Measurements from ENCODE around the gene ANKRD23.
"Not testable (repeated sequence)": the region's sequence is repeated elsewhere in the genome, so short reads cannot be mapped to it uniquely, and the experiment has no call there.

Gene ANKRD23

DNA sequence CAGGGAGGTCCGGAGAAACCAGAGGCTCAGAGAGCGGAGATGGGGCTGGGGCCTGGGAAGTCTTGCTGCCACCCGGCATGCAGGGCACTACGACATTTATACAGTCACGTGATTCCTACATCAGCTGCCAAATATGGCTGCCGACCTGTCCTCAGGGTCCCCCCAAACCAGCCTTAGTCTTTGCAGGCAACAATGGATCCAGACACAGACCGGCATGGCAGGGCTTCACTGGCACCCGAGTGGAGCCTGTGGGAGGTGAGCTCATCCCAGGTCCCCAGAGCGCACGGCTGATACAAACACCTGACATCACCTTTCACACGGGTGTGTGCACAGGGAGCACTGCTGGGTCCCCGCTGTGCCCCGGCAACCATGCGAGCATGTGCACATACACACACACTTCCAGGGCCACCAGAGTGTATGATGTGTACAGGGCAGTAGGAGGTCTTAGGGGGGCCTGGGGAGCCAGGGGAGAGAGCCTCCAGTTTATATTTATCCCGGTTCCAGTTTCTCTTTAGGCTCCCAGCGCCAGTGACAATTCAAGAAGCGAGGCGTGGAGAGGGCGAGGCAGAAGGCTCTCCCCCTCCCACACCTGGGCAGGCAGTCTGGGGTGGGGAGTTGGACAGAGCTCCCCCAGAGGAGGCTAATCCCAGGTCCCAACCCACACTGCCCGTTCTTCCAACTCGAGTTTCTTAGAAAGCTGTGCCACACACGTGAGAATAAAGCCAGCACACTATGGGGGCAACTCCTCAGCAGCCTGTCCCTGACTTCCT is 23.4 kb upstream of the ANKRD23 start:
- no peak for DNase-seq (ENCODE audit: low read depth)
- no peak overlapping the region for H3K4me3 ChIP-seq (ENCODE audit: low read depth, low read length)
- TF ChIP-seq, protein P1, sequence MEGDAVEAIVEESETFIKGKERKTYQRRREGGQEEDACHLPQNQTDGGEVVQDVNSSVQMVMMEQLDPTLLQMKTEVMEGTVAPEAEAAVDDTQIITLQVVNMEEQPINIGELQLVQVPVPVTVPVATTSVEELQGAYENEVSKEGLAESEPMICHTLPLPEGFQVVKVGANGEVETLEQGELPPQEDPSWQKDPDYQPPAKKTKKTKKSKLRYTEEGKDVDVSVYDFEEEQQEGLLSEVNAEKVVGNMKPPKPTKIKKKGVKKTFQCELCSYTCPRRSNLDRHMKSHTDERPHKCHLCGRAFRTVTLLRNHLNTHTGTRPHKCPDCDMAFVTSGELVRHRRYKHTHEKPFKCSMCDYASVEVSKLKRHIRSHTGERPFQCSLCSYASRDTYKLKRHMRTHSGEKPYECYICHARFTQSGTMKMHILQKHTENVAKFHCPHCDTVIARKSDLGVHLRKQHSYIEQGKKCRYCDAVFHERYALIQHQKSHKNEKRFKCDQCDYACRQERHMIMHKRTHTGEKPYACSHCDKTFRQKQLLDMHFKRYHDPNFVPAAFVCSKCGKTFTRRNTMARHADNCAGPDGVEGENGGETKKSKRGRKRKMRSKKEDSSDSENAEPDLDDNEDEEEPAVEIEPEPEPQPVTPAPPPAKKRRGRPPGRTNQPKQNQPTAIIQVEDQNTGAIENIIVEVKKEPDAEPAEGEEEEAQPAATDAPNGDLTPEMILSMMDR (IDR thresholded peaks at IDR 0.05; ENCODE audit: control insufficient read depth, extremely low read depth, insufficient read depth): no peak

DNA sequence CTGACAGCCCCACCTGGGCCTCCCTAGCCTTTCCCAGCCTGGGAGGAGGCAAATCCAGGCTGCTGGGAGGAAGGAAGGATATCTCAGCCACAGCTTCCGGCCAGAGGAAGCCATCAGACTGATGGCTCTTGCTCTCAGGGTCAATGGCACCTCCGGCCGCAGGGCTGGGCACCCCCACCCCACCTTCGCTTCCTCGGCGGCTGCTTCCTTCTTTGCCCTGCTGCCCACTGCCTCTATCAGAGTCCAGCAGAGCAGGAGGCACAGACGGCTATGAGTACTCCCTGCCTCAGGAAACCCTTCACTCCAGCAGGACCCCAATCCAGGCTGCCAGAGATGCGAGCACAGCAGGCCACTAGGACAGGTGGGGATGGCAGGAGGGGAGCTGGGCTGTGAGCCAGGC is 22.8 kb upstream of the ANKRD23 start:
- no peak for DNase-seq (ENCODE audit: low read depth)
- TF ChIP-seq, protein P1 (IDR thresholded peaks at IDR 0.05; ENCODE audit: control insufficient read depth, extremely low read depth, insufficient read depth): no peak
- no peak overlapping the region for H3K4me3 ChIP-seq (ENCODE audit: low read depth, low read length)

- no peak overlapping the region for H3K4me3 ChIP-seq (ENCODE audit: low read depth, low read length)
- no peak for DNase-seq (ENCODE audit: low read depth)
- TF ChIP-seq, protein P1 (IDR thresholded peaks at IDR 0.05; ENCODE audit: control insufficient read depth, extremely low read depth, insufficient read depth): no peak
These were observed 22.3 kb upstream of the ANKRD23 start for GRCh38 chr2:96866149-96866548.

GRCh38 chr2:96865654-96866053 is 21.8 kb upstream of the ANKRD23 start:
- TF ChIP-seq, protein P1 (IDR thresholded peaks at IDR 0.05; ENCODE audit: control insufficient read depth, extremely low read depth, insufficient read depth): no peak
- H3K4me3 ChIP-seq (ENCODE audit: low read depth, low read length): no peak overlapping the region

DNA sequence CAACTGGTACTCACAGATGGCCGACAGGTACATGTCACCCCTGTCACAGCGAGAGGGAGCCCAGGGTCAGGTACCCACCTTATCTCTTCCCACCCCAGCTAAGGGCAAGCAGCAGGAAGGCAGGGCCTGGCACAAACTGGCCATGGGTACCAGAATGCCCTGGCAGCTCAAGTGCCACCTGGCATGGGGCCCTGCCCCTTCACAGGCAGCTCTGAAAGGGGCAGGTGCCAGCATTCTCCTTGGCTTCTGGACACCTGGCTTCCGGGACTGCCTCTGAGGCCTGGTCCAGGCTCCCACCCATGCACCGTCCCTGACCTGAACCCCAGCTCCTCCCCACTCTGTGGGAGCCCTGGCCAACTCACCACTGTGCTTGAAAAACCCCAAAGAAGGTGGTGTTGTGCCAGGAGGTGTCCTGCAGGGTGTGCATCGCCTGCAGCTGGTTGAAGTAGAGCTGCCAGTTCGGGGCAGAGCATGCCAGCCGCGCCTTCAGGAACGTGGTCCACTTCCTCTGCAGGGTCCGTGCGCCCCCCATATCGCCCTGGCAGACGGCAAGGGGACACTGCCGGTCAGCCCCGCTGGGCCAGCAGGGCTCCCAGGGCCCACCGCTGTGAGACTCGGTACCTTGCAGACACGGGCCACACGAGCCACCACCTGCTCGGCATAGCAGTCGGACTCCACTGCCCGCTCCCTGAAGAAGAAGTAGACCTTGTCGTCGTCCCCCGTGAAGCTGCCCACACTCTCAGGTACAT is 20.7 kb upstream of the ANKRD23 start:
- DNase-seq (ENCODE audit: low read depth): no peak
- TF ChIP-seq, protein P1 (IDR thresholded peaks at IDR 0.05; ENCODE audit: control insufficient read depth, extremely low read depth, insufficient read depth): no peak
- no peak overlapping the region for H3K4me3 ChIP-seq (ENCODE audit: low read depth, low read length)

More at GRCh38 chr2:96865654-96866053, 21.8 kb upstream of the ANKRD23 start:
- DNase-seq (ENCODE audit: low read depth): no peak

GRCh38 chr2:96863575-96864342 is 19.9 kb upstream of the ANKRD23 start:
- TF ChIP-seq, protein P1 (IDR thresholded peaks at IDR 0.05; ENCODE audit: control insufficient read depth, extremely low read depth, insufficient read depth): no peak
- H3K4me3 ChIP-seq (ENCODE audit: low read depth, low read length): no peak overlapping the region

DNA sequence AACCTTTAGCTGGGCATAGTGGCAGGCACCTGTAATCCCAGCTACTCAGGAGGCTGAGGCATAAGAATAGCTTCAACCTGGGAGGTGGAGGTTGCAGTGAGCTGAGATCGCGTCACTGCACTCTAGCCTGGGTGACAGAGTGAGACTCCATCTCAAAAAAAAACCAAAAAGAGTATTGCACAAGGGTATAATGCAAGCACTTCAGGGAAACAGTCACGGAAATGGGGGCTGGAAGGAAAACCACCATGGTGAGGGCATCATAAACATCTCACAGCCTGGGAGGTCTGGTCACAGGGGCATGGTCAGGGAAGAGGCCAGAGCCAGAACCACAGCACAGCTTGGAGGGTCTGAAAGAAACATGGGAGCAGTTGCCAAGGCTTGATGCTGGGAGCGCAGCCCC is 19.2 kb upstream of the ANKRD23 start:
- not testable (repeated sequence) for DNase-seq (ENCODE audit: low read depth); H3K4me3 ChIP-seq (ENCODE audit: low read depth, low read length)

More at GRCh38 chr2:96863575-96864342, 19.9 kb upstream of the ANKRD23 start:
- no peak for DNase-seq (ENCODE audit: low read depth)

Measured in LNCaP clone FGC (cell line).